ENCODE data around the gene IER5L.

Gene IER5L

DNA sequence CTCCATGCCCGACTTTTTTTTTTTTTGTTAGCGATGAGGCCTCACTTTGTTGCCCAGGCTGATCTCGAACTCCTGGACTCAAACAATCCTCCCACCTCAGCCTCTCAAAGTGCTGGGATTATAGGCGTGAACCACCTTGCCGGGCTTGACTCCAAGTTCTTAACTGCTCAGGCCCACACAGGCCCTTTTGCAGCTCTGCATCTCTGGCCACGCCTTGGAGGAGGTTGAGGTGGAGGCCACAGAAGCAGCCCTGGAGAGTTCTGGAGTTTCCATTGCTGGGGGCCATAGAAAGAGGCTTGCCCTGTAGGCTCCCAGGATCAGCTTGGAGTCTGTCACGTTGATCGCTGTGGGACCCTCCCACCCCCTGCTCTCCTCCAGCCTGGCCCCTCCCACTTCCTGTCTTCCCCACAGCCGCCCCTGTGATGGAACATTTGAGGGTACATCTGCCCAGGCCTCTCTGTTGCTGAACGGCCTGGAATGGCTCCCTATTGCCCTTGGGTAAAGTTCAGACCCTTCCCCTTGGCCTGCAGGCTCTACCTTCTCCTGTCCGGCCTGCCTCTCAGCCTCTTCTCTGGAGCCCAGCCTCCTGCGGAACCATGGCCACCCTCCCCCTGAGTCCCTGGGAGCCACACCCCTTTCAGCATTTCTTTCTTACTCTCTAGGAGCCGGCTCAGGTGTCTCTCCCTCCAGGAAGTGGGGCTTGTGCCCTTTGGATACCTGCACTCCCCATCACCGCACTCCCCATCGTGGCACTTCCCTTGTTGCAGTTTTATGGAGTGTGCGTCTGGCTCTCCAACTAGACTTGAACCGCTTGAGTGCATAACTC lies 30.4 kb upstream of the IER5L start:
- Histone ChIP-seq H3K4me2 (ENCODE audit: insufficient read depth, low read length) (peak overlapping the region; percentile 35; the same call in 1 of the 2 replicates), H2AFZ (ENCODE audit: low read depth, low read length) (peak overlapping the region; percentile 80), H3K27me3 (ENCODE audit: insufficient read depth, low read length, poor library complexity) (no peaks in the 10 kb centered on the region), H3K4me3 (ENCODE audit: low read depth in 1 of 2, low read length in 2 of 2) (peak overlapping the region in 1 of 2 experiments; percentile 29; a peak in 1 of 4 replicates), H3K27ac (ENCODE audit: low read length) (peak overlapping the region; percentile 48), H3K36me3 (ENCODE audit: insufficient read depth, low read length) (no peaks in the 10 kb centered on the region), H3K9me3 (ENCODE audit: insufficient read depth, low read length, severe bottlenecking) (no peaks in the 10 kb centered on the region), H3K79me2 (ENCODE audit: insufficient read depth, low read length) (no peaks in the 10 kb centered on the region), H4K20me1 (ENCODE audit: insufficient read depth, low read length) (no peaks in the 10 kb centered on the region), H3K9ac (ENCODE audit: low read depth, low read length) (no peak overlapping the region), H3K4me1 (ENCODE audit: insufficient read depth, low read length) (peaks cover 11% of the 10 kb centered on the region)
- ATAC-seq (ENCODE audit: insufficient read depth, low read depth) (peak; percentile 99), DNase-seq (peak; percentile 81)
- TF ChIP-seq, protein P1, sequence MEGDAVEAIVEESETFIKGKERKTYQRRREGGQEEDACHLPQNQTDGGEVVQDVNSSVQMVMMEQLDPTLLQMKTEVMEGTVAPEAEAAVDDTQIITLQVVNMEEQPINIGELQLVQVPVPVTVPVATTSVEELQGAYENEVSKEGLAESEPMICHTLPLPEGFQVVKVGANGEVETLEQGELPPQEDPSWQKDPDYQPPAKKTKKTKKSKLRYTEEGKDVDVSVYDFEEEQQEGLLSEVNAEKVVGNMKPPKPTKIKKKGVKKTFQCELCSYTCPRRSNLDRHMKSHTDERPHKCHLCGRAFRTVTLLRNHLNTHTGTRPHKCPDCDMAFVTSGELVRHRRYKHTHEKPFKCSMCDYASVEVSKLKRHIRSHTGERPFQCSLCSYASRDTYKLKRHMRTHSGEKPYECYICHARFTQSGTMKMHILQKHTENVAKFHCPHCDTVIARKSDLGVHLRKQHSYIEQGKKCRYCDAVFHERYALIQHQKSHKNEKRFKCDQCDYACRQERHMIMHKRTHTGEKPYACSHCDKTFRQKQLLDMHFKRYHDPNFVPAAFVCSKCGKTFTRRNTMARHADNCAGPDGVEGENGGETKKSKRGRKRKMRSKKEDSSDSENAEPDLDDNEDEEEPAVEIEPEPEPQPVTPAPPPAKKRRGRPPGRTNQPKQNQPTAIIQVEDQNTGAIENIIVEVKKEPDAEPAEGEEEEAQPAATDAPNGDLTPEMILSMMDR (IDR thresholded peaks at IDR 0.05; ENCODE audit: borderline replicate concordance, extremely low read depth, low read length, poor library complexity, severe bottlenecking) = no peak
- TF ChIP-seq EZH2 (IDR thresholded peaks at IDR 0.05; ENCODE audit: borderline replicate concordance, low read depth, low read length, severe bottlenecking) = no peak

DNA sequence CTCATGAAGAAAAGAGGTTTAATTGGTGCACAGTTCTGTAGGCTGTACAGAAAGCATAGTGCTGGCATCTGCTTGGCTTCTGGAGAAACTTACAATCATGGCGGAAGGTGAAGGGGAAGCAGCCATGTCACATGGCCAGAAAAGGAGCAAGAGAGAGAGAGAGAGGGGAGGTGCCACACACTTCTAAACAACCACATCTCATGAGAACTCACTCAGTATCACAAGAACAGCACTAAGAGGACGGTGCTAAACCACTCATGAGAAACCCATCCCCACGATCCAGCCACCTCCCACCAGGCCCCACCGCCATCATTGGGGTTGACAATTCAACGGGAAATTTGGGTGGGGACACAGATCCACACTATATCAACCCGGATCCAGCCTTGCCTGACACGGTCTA lies 28.8 kb upstream of the IER5L start:
- DNase-seq (no peak), ATAC-seq (ENCODE audit: insufficient read depth, low read depth) (no peak)
- H3K9me3 ChIP-seq (ENCODE audit: insufficient read depth, low read length, severe bottlenecking) = no peaks in the 10 kb centered on the region
- no peaks in the 10 kb centered on the region for H4K20me1 ChIP-seq (ENCODE audit: insufficient read depth, low read length)
- no peak overlapping the region for H3K4me2 ChIP-seq (ENCODE audit: insufficient read depth, low read length)
- no peak for TF ChIP-seq EZH2 (IDR thresholded peaks at IDR 0.05; ENCODE audit: borderline replicate concordance, low read depth, low read length, severe bottlenecking)
- TF ChIP-seq, protein P1 (IDR thresholded peaks at IDR 0.05; ENCODE audit: borderline replicate concordance, extremely low read depth, low read length, poor library complexity, severe bottlenecking) = no peak
- H3K79me2 ChIP-seq (ENCODE audit: insufficient read depth, low read length) = no peaks in the 10 kb centered on the region
- no peak overlapping the region for H3K27ac ChIP-seq (ENCODE audit: low read length)
- H3K4me3 ChIP-seq (ENCODE audit: low read depth in 1 of 2, low read length in 2 of 2) = no peak overlapping the region
- no peak overlapping the region for H2AFZ ChIP-seq (ENCODE audit: low read depth, low read length)
- no peak overlapping the region for H3K9ac ChIP-seq (ENCODE audit: low read depth, low read length)
- no peaks in the 10 kb centered on the region for H3K36me3 ChIP-seq (ENCODE audit: insufficient read depth, low read length)
- no peaks in the 10 kb centered on the region for H3K27me3 ChIP-seq (ENCODE audit: insufficient read depth, low read length, poor library complexity)
- peaks cover 20% of the 10 kb centered on the region for H3K4me1 ChIP-seq (ENCODE audit: insufficient read depth, low read length)

DNA sequence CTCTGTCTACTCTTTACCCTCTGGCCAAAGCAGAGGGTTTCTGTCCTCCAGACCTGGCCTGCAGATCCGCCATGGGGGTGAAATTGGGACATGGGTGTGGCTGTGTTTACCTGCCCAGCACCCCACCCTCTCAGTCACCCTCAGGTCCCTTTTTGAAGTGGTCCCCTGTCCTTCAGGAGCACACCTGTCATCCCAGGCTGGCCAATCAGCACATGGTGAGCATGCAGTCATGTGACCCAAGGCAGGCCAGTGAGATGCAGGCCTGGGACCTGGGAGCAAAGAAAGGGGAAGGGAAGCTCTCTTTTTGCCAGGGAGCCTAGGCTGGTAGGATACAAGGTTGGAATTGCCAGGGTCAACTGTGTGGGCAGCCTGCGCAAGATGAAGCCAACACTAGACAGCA lies 28.3 kb upstream of the IER5L start:
- H3K9me3 ChIP-seq (ENCODE audit: insufficient read depth, low read length, severe bottlenecking) = no peaks in the 10 kb centered on the region
- DNase-seq = no peak
- H3K4me2 ChIP-seq (ENCODE audit: insufficient read depth, low read length) = no peak overlapping the region
- no peaks in the 10 kb centered on the region for H3K36me3 ChIP-seq (ENCODE audit: insufficient read depth, low read length)
- TF ChIP-seq, protein P1 (IDR thresholded peaks at IDR 0.05; ENCODE audit: borderline replicate concordance, extremely low read depth, low read length, poor library complexity, severe bottlenecking) = no peak
- no peak for TF ChIP-seq EZH2 (IDR thresholded peaks at IDR 0.05; ENCODE audit: borderline replicate concordance, low read depth, low read length, severe bottlenecking)
- no peak overlapping the region for H3K27ac ChIP-seq (ENCODE audit: low read length)
- no peak overlapping the region for H3K9ac ChIP-seq (ENCODE audit: low read depth, low read length)
- H2AFZ ChIP-seq (ENCODE audit: low read depth, low read length) = no peak overlapping the region
- H3K27me3 ChIP-seq (ENCODE audit: insufficient read depth, low read length, poor library complexity) = no peaks in the 10 kb centered on the region
- no peak for ATAC-seq (ENCODE audit: insufficient read depth, low read depth)
- no peak overlapping the region for H3K4me3 ChIP-seq (ENCODE audit: low read depth in 1 of 2, low read length in 2 of 2)
- H3K4me1 ChIP-seq (ENCODE audit: insufficient read depth, low read length) = peaks cover 20% of the 10 kb centered on the region
- H3K79me2 ChIP-seq (ENCODE audit: insufficient read depth, low read length) = no peaks in the 10 kb centered on the region
- H4K20me1 ChIP-seq (ENCODE audit: insufficient read depth, low read length) = no peaks in the 10 kb centered on the region

Measured in DND-41 (cell line).